HG03103 (cell line): ENCODE results near the gene CMTM4.
"Not testable (repeated sequence)": the region's sequence is repeated elsewhere in the genome, so short reads cannot be mapped to it uniquely, and the experiment has no call there.

Experiments used
- ATAC-seq: cut with Tn5 transposase; IDR thresholded peaks from one replicate; pipeline ENCODE4 v1.9.1; 2021; ENCODE audit warnings: low read depth; ENCODE audit not compliant: unreplicated experiment

The CMTM4 gene

GRCh38 chr16:66677179-66677578 is 19.4 kb downstream of the CMTM4 start:
- ATAC-seq: no peak

- no peak for ATAC-seq
Observed at GRCh38 chr16:66676599-66676998, 19.9 kb downstream of the CMTM4 start.

GRCh38 chr16:66673691-66674090 is 22.9 kb downstream of the CMTM4 start:
- ATAC-seq: no peak

- no peak for ATAC-seq
Observed at GRCh38 chr16:66670691-66671388, 25.7 kb downstream of the CMTM4 start.

GRCh38 chr16:66668777-66669444 is 27.6 kb downstream of the CMTM4 start:
- no peak for ATAC-seq

GRCh38 chr16:66667944-66668343 is 28.6 kb downstream of the CMTM4 start:
- ATAC-seq: no peak

GRCh38 chr16:66662445-66663194 is 33.9 kb downstream of the CMTM4 start:
- no peak for ATAC-seq

GRCh38 chr16:66661671-66662346 is 34.7 kb downstream of the CMTM4 start:
- ATAC-seq: not testable (repeated sequence)

- no peak for ATAC-seq
Observed at GRCh38 chr16:66661210-66661560, 35.4 kb downstream of the CMTM4 start.

GRCh38 chr16:66660422-66661209 is 35.9 kb downstream of the CMTM4 start:
- no peak for ATAC-seq

GRCh38 chr16:66658860-66659190 is 37.7 kb downstream of the CMTM4 start:
- ATAC-seq: no peak

- ATAC-seq: no peak
Observed at GRCh38 chr16:66658143-66658859, 38.2 kb downstream of the CMTM4 start.

GRCh38 chr16:66656547-66656946 is 40.0 kb downstream of the CMTM4 start:
- ATAC-seq: no peak

GRCh38 chr16:66653581-66654350 is 42.8 kb downstream of the CMTM4 start:
- no peak for ATAC-seq

GRCh38 chr16:66652661-66653360 is 43.7 kb downstream of the CMTM4 start:
- no peak for ATAC-seq

GRCh38 chr16:66651965-66652364 is 44.6 kb downstream of the CMTM4 start:
- no peak for ATAC-seq

GRCh38 chr16:66651474-66651765 is 45.1 kb downstream of the CMTM4 start:
- ATAC-seq: no peak

- ATAC-seq: peak; percentile 95
Observed at GRCh38 chr16:66650707-66651473, 45.7 kb downstream of the CMTM4 start.
